K562 (cell line): ENCODE measurements around the gene MEIS1. TPM values are rescaled to one million over a fixed set of nuclear protein-coding genes. Genes with fewer than 3 reads are reported as not detected.

Source experiments
- BACH1 ChIP-seq: fragments of 200-800 bp; sonication (Bioruptor generic); IDR thresholded peaks from 2 replicates; pipeline ENCODE4 v1.6.1; 2016; ENCODE audit warnings: missing genetic modification characterization, missing compliant biosample characterization
- CC2D1A ChIP-seq: fragments of 450-650 bp; IDR thresholded peaks from 2 replicates; pipeline ENCODE4 v1.6.1; 2017; ENCODE audit warnings: mild to moderate bottlenecking
- CSDE1 ChIP-seq, 2 experiments: fragments of 450-650 bp; IDR thresholded peaks; 2 replicates each; pipeline ENCODE4 v1.6.1; 2016; ENCODE audit warnings: mild to moderate bottlenecking in 1 of 2
- HOMEZ ChIP-seq: fragments of 250-450 bp; sonication (Bioruptor Pico); IDR thresholded peaks from 2 replicates; pipeline ENCODE4 v1.4.0; 2020; ENCODE audit warnings: mild to moderate bottlenecking, moderate library complexity
- HSF4 ChIP-seq: fragments of 250-450 bp; sonication (Bioruptor Pico); IDR thresholded peaks from 2 replicates; pipeline ENCODE4 v2.1.2; 2022; ENCODE audit warnings: mild to moderate bottlenecking, moderate library complexity, borderline replicate concordance
- SMAD4 ChIP-seq: fragments of 250-450 bp; sonication (Bioruptor Pico); conservative IDR thresholded peaks from 2 replicates; pipeline ENCODE4 v1.8.0; 2021; ENCODE audit warnings: inconsistent platforms, mild to moderate bottlenecking, moderate library complexity
- SMC3 ChIP-seq: conservative IDR thresholded peaks from 2 replicates; pipeline ENCODE4 v1.6.1; 2011; ENCODE audit warnings: low read depth, low read length, improper control_type of control experiment; ENCODE audit not compliant: insufficient read depth
- STAT6 ChIP-seq: sonication (generic); formaldehyde crosslinking; IDR thresholded peaks from 2 replicates; pipeline ENCODE4 v1.8.1; 2023; ENCODE audit warnings: mild to moderate bottlenecking, missing genetic modification reagents
- TCFL5 ChIP-seq: fragments of 250-450 bp; sonication (Bioruptor Pico); conservative IDR thresholded peaks from 2 replicates; pipeline ENCODE4 v1.6.1; 2021; ENCODE audit warnings: mild to moderate bottlenecking, moderate library complexity, matching md5 sums
- TEAD1 ChIP-seq, 2 experiments: fragments of 450-650 bp in 1 of 2; sonication (generic) in 1 of 2; formaldehyde crosslinking; IDR thresholded peaks; 2 replicates each; pipeline versions ENCODE4 v1.4.0 to v1.8.0; 2020 to 2022; ENCODE audit warnings: mild to moderate bottlenecking in 2 of 2, missing genetic modification reagents in 1 of 2
- ZBTB17 ChIP-seq: fragments of 450-650 bp; formaldehyde crosslinking; IDR thresholded peaks from 2 replicates; pipeline ENCODE4 v1.4.0; 2020; ENCODE audit warnings: mild to moderate bottlenecking
- ZKSCAN8 ChIP-seq: fragments of 200-800 bp; sonication (Bioruptor generic); IDR thresholded peaks from 2 replicates; pipeline ENCODE4 v1.6.1; 2016; ENCODE audit warnings: missing genetic modification characterization, missing compliant biosample characterization
- ZNF12 ChIP-seq: sonication (generic); formaldehyde crosslinking; IDR thresholded peaks from 2 replicates; pipeline ENCODE4 v1.4.0; 2020; ENCODE audit warnings: mild to moderate bottlenecking, missing genetic modification reagents
- ZNF232 ChIP-seq: sonication (generic); formaldehyde crosslinking; IDR thresholded peaks from 2 replicates; pipeline ENCODE4 v1.8.0; 2022; ENCODE audit warnings: mild to moderate bottlenecking, missing genetic modification reagents
- ZNF318 ChIP-seq, 2 experiments: fragments of 450-650 bp; IDR thresholded peaks; 2 replicates each; pipeline ENCODE4 v1.6.1; 2016; ENCODE audit warnings: mild to moderate bottlenecking in 2 of 2, borderline replicate concordance in 1 of 2, low read depth in 1 of 2, moderate library complexity in 1 of 2
- ZNF79 ChIP-seq: fragments of 250-450 bp; sonication (Bioruptor Pico); IDR thresholded peaks from 2 replicates; pipeline ENCODE4 v1.4.0; 2020; ENCODE audit warnings: low read depth, mild to moderate bottlenecking, moderate library complexity
- polyA plus RNA-seq, 8 experiments: library from polyadenylated mRNA; depleted of rRNA in 4 of 8; stranded (reverse) in 5 of 8; unstranded in 3 of 8; fragments of >200 nt; fragmentation: Nextera tagmentation in 2 of 8; fragmentation: Illumina TruSeq in 1 of 8; extraction: Ambion mirVana in 2 of 8; extraction: Trizol in 1 of 8; gene quantifications; 2 replicates each; pipeline versions ENCODE4 v1.2.1 to v1.2.3, GENCODE V29; 2011 to 2014; ENCODE audit warnings: inconsistent platforms in 1 of 8, missing spikeins in 1 of 8
- total RNA-seq, 7 experiments: library from RNA; depleted of rRNA in 6 of 7; stranded (reverse); fragments of >200 nt in 6 of 7; fragmentation: Illumina TruSeq in 2 of 7; extraction: Trizol in 2 of 7; gene quantifications; 2 replicates each; pipeline versions ENCODE4 v1.2.1 to v1.2.3, GENCODE V29; 2011 to 2021; ENCODE audit warnings: low replicate concordance in 1 of 7

MEIS1 gene
- total and polyA plus RNA-seq, 9 of the 15 experiments (the other 6 are each of a cell fraction or from before 2014, with no cell fraction given): 2.3 to 9.0 (median 5.9) TPM

- no peak for TF ChIP-seq STAT6 (CRISPR knock-in tag)
- TF ChIP-seq BACH1 (tag): no peak
- TF ChIP-seq CSDE1 (IDR thresholded peaks at IDR 0.05): no peak
- no peak for TF ChIP-seq ZNF232 (CRISPR knock-in tag)
- TF ChIP-seq TCFL5: no peak
- no peak for TF ChIP-seq TEAD1 (CRISPR knock-in tag; IDR thresholded peaks at IDR 0.05)
- TF ChIP-seq ZNF79 (CRISPR knock-in tag): no peak
- TF ChIP-seq ZKSCAN8 (CRISPR knock-in tag): no peak
- no peak for TF ChIP-seq SMAD4 (CRISPR knock-in tag)
- no peak for TF ChIP-seq ZNF12 (CRISPR knock-in tag)
- TF ChIP-seq ZNF318 (IDR thresholded peaks at IDR 0.05; ENCODE audit: borderline replicate concordance in 1 of 2, low read depth in 1 of 2): no peak
- TF ChIP-seq SMC3: peak; percentile 81
- TF ChIP-seq HOMEZ: no peak
- no peak for TF ChIP-seq CC2D1A
- TF ChIP-seq HSF4: no peak
- TF ChIP-seq ZBTB17 (CRISPR knock-in tag): no peak
Observed at GRCh38 chr2:66428986-66429612, 5.8 kb upstream of the MEIS1 start (continued).
